KG1 (cell line): Measurements from ENCODE around the gene BCAR1.

ENCODE experiments used
- DNase-seq: peaks from one replicate; lab custom pipeline; 2025; lab: John Stamatoyannopoulos, UW

BCAR1 gene

GRCh38 chr16:75203667-75204409 lies 47.6 kb downstream of the BCAR1 start:
- no peak for DNase-seq

GRCh38 chr16:75203096-75203495 lies 48.3 kb downstream of the BCAR1 start:
- no peak for DNase-seq

GRCh38 chr16:75202069-75202590 lies 49.3 kb downstream of the BCAR1 start:
- no peak for DNase-seq

GRCh38 chr16:75198135-75198600 lies 53.3 kb downstream of the BCAR1 start:
- DNase-seq, result no peak

GRCh38 chr16:75197522-75198134 lies 53.8 kb downstream of the BCAR1 start:
- DNase-seq, result no peak

GRCh38 chr16:75196836-75197235 lies 54.6 kb downstream of the BCAR1 start:
- DNase-seq, result no peak

- DNase-seq, result no peak
Observed at GRCh38 chr16:75195811-75196790, 55.3 kb downstream of the BCAR1 start.

GRCh38 chr16:75193730-75194444 lies 57.5 kb downstream of the BCAR1 start:
- no peak for DNase-seq

GRCh38 chr16:75193265-75193650 lies 58.2 kb downstream of the BCAR1 start:
- no peak for DNase-seq

- no peak for DNase-seq
Observed at GRCh38 chr16:75192606-75193264, 58.7 kb downstream of the BCAR1 start.

- DNase-seq, result no peak
Observed at GRCh38 chr16:75189638-75190245, 61.7 kb downstream of the BCAR1 start.

GRCh38 chr16:75188832-75189477 lies 62.5 kb downstream of the BCAR1 start:
- DNase-seq, result no peak

- DNase-seq, result peak; percentile 19
Observed at GRCh38 chr16:75181630-75182029, 69.8 kb downstream of the BCAR1 start.

- no peak for DNase-seq
Observed at GRCh38 chr16:75179208-75179607, 72.2 kb downstream of the BCAR1 start.
